Measurements from ENCODE around the gene CEP19.

The CEP19 gene

DNA sequence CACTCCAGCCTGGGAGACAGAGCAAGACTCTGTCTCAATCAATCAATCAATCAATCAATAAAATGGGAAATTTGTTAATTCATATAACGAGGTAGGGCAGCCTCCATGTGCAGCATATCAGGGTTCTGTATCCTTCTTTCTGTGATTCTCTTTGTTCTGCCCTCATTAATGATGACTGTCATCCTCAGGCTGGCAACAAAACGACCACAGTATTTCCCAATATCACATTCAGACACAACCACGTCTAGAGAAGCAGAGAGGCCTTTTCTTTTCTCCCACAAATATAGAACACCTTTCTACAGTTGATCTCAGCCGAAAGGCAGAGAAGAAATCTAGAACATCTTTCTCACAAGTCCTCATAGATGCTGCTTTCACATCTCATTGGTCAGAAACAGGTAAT is 11.2 kb downstream of the CEP19 start:
- no peak for DNase-seq
- Histone ChIP-seq H3K36me3 (ENCODE audit: insufficient read depth, low read length) (no peaks in the 10 kb centered on the region), H4K20me1 (ENCODE audit: insufficient read depth, low read length) (no peaks in the 10 kb centered on the region), H3K4me1 (ENCODE audit: insufficient read depth, low read length) (no peaks in the 10 kb centered on the region), H3K9me3 (ENCODE audit: insufficient read depth, low read length, severe bottlenecking) (no peaks in the 10 kb centered on the region), H3K79me2 (ENCODE audit: insufficient read depth, low read length) (no peaks in the 10 kb centered on the region), H3K9ac (ENCODE audit: low read depth, low read length) (no peak overlapping the region), H3K27me3 (ENCODE audit: insufficient read depth, low read length, poor library complexity) (no peaks in the 10 kb centered on the region), H3K4me2 (ENCODE audit: insufficient read depth, low read length) (no peak overlapping the region), H3K27ac (ENCODE audit: low read length) (no peak overlapping the region), H3K4me3 (ENCODE audit: low read depth in 1 of 2, low read length in 2 of 2) (no peak overlapping the region), H2AFZ (ENCODE audit: low read depth, low read length) (no peak overlapping the region)
- ATAC-seq (ENCODE audit: insufficient read depth, low read depth): no peak
- TF ChIP-seq, protein P1, sequence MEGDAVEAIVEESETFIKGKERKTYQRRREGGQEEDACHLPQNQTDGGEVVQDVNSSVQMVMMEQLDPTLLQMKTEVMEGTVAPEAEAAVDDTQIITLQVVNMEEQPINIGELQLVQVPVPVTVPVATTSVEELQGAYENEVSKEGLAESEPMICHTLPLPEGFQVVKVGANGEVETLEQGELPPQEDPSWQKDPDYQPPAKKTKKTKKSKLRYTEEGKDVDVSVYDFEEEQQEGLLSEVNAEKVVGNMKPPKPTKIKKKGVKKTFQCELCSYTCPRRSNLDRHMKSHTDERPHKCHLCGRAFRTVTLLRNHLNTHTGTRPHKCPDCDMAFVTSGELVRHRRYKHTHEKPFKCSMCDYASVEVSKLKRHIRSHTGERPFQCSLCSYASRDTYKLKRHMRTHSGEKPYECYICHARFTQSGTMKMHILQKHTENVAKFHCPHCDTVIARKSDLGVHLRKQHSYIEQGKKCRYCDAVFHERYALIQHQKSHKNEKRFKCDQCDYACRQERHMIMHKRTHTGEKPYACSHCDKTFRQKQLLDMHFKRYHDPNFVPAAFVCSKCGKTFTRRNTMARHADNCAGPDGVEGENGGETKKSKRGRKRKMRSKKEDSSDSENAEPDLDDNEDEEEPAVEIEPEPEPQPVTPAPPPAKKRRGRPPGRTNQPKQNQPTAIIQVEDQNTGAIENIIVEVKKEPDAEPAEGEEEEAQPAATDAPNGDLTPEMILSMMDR (IDR thresholded peaks at IDR 0.05; ENCODE audit: borderline replicate concordance, extremely low read depth, low read length, poor library complexity, severe bottlenecking): no peak
- no peak for TF ChIP-seq EZH2 (IDR thresholded peaks at IDR 0.05; ENCODE audit: borderline replicate concordance, low read depth, low read length, severe bottlenecking)

- H3K4me1 ChIP-seq (ENCODE audit: insufficient read depth, low read length): no peaks in the 10 kb centered on the region
- no peak overlapping the region for H2AFZ ChIP-seq (ENCODE audit: low read depth, low read length)
- ATAC-seq (ENCODE audit: insufficient read depth, low read depth) (no peak), DNase-seq (no peak)
- H3K9ac ChIP-seq (ENCODE audit: low read depth, low read length): no peak overlapping the region
- H3K27ac ChIP-seq (ENCODE audit: low read length): no peak overlapping the region
- TF ChIP-seq, protein P1 (IDR thresholded peaks at IDR 0.05; ENCODE audit: borderline replicate concordance, extremely low read depth, low read length, poor library complexity, severe bottlenecking): no peak
- no peak for TF ChIP-seq EZH2 (IDR thresholded peaks at IDR 0.05; ENCODE audit: borderline replicate concordance, low read depth, low read length, severe bottlenecking)
- no peaks in the 10 kb centered on the region for H4K20me1 ChIP-seq (ENCODE audit: insufficient read depth, low read length)
- H3K36me3 ChIP-seq (ENCODE audit: insufficient read depth, low read length): no peaks in the 10 kb centered on the region
- H3K4me2 ChIP-seq (ENCODE audit: insufficient read depth, low read length): no peak overlapping the region
- no peaks in the 10 kb centered on the region for H3K9me3 ChIP-seq (ENCODE audit: insufficient read depth, low read length, severe bottlenecking)
- H3K4me3 ChIP-seq (ENCODE audit: low read depth in 1 of 2, low read length in 2 of 2): no peak overlapping the region
- H3K79me2 ChIP-seq (ENCODE audit: insufficient read depth, low read length): no peaks in the 10 kb centered on the region
- H3K27me3 ChIP-seq (ENCODE audit: insufficient read depth, low read length, poor library complexity): no peaks in the 10 kb centered on the region
Measured at GRCh38 chr3:196699749-196700148, 12.3 kb downstream of the CEP19 start.

DNA sequence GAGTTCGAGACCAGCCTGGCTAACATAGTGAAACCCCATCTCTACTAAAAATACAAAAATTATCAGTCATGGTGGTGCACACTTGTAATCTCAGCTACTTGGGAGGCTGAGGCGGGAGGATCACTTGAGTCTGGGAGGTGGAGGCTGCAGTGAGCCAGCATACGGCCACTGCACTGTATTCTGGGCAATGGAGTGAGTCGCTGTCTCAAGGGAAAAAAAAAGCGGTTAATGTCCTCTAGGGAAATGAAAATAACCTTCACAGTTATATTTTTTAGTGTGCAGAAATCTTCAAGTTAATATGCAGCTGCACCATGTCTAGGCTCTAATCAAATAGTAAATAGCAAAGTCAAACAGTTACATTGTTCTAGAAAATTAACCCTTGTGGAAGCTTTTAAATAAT is 14.8 kb downstream of the CEP19 start:
- no peak overlapping the region for H2AFZ ChIP-seq (ENCODE audit: low read depth, low read length)
- no peak overlapping the region for H3K9ac ChIP-seq (ENCODE audit: low read depth, low read length)
- no peaks in the 10 kb centered on the region for H3K79me2 ChIP-seq (ENCODE audit: insufficient read depth, low read length)
- H4K20me1 ChIP-seq (ENCODE audit: insufficient read depth, low read length): no peaks in the 10 kb centered on the region
- TF ChIP-seq, protein P1 (IDR thresholded peaks at IDR 0.05; ENCODE audit: borderline replicate concordance, extremely low read depth, low read length, poor library complexity, severe bottlenecking): no peak
- TF ChIP-seq EZH2 (IDR thresholded peaks at IDR 0.05; ENCODE audit: borderline replicate concordance, low read depth, low read length, severe bottlenecking): no peak
- no peaks in the 10 kb centered on the region for H3K36me3 ChIP-seq (ENCODE audit: insufficient read depth, low read length)
- no peak for ATAC-seq (ENCODE audit: insufficient read depth, low read depth)
- H3K4me3 ChIP-seq (ENCODE audit: low read depth in 1 of 2, low read length in 2 of 2): no peak overlapping the region
- no peak for DNase-seq
- no peak overlapping the region for H3K4me2 ChIP-seq (ENCODE audit: insufficient read depth, low read length)
- H3K9me3 ChIP-seq (ENCODE audit: insufficient read depth, low read length, severe bottlenecking): no peaks in the 10 kb centered on the region
- H3K4me1 ChIP-seq (ENCODE audit: insufficient read depth, low read length): no peaks in the 10 kb centered on the region
- no peaks in the 10 kb centered on the region for H3K27me3 ChIP-seq (ENCODE audit: insufficient read depth, low read length, poor library complexity)
- H3K27ac ChIP-seq (ENCODE audit: low read length): no peak overlapping the region

DNA sequence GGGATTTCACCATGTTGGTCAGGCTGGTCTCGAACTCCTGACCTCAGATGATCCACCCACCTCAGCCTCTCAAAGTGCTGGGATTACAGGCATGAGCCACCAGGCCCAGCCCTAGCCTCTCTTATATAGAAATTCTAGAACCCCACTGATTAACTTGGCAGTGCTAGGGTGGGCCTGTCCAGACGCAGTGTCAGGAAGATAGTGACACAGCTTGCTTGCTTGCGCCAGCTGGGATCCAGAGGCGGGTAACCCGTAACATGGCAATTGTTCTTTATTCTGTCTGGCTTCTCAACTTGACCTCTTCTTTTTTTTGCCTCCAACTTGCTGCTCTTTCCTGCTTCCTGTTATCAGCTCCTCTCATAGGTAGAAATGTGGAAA is 16.2 kb downstream of the CEP19 start:
- no peak overlapping the region for H3K4me3 ChIP-seq (ENCODE audit: low read depth in 1 of 2, low read length in 2 of 2)
- TF ChIP-seq, protein P1 (IDR thresholded peaks at IDR 0.05; ENCODE audit: borderline replicate concordance, extremely low read depth, low read length, poor library complexity, severe bottlenecking): no peak
- TF ChIP-seq EZH2 (IDR thresholded peaks at IDR 0.05; ENCODE audit: borderline replicate concordance, low read depth, low read length, severe bottlenecking): no peak
- no peak overlapping the region for H3K9ac ChIP-seq (ENCODE audit: low read depth, low read length)
- H3K4me1 ChIP-seq (ENCODE audit: insufficient read depth, low read length): no peaks in the 10 kb centered on the region
- no peaks in the 10 kb centered on the region for H3K27me3 ChIP-seq (ENCODE audit: insufficient read depth, low read length, poor library complexity)
- no peak for ATAC-seq (ENCODE audit: insufficient read depth, low read depth)
- no peaks in the 10 kb centered on the region for H3K9me3 ChIP-seq (ENCODE audit: insufficient read depth, low read length, severe bottlenecking)
- DNase-seq: no peak
- H3K27ac ChIP-seq (ENCODE audit: low read length): no peak overlapping the region
- no peaks in the 10 kb centered on the region for H3K79me2 ChIP-seq (ENCODE audit: insufficient read depth, low read length)
- no peaks in the 10 kb centered on the region for H3K36me3 ChIP-seq (ENCODE audit: insufficient read depth, low read length)
- no peaks in the 10 kb centered on the region for H4K20me1 ChIP-seq (ENCODE audit: insufficient read depth, low read length)
- no peak overlapping the region for H2AFZ ChIP-seq (ENCODE audit: low read depth, low read length)
- H3K4me2 ChIP-seq (ENCODE audit: insufficient read depth, low read length): no peak overlapping the region

All from DND-41 (cell line).